Endothelial cell of umbilical vein (primary cell): Measurements from ENCODE around the gene ELMOD3. TPM values are rescaled to one million over a fixed set of nuclear protein-coding genes. Genes with fewer than 3 reads are reported as not detected.

Experiments
- BruUV-seq: library from RNA; stranded (reverse); fragments of 400-500 nt; replicated peaks from 2 replicates; lab custom pipeline; 2021; lab: Mats Ljungman, UMichigan
- CTCF ChIA-PET: fragments of 300-600, 350-600 bp; sonication (Branson Sonifier 250); formaldehyde crosslinking; loops from one replicate; lab custom pipeline; 2021; ENCODE audit warnings: antibody characterized with exemption, inconsistent platforms; lab: Charles Lee
- POLR2A ChIA-PET: fragments of 300-600, 350-600 bp; sonication (Branson Sonifier 250); formaldehyde crosslinking; loops from one replicate; lab custom pipeline; 2021; ENCODE audit warnings: antibody characterized with exemption, inconsistent platforms; lab: Charles Lee
- DNase-seq: peaks from one replicate; pipeline ENCODE4 v3.0.0-alpha.2; 2011; ENCODE audit warnings: low read depth, low spot score
- FAIRE-seq: peaks from 2 replicates; lab custom pipeline; 2011; peaks lifted over from hg19 to GRCh38; lab: Jason Lieb, UNC
- H2AFZ ChIP-seq: 2 replicates; pipeline ENCODE4 v1.6.0; 2012; ENCODE audit warnings: low read depth, low read length, control low read depth, inconsistent platforms
- H3K27ac ChIP-seq: 2 replicates; pipeline ENCODE4 v1.5.1; 2011; ENCODE audit warnings: low read depth, mild to moderate bottlenecking, control low read depth, low read length, moderate library complexity; ENCODE audit not compliant: insufficient read depth
- H3K27me3 ChIP-seq, 2 experiments: 2 replicates each; pipeline versions ENCODE4 v1.6.0 to v1.6.1; 2011; ENCODE audit warnings: low read length in 2 of 2, mixed read lengths in 1 of 2; ENCODE audit not compliant: control insufficient read depth in 2 of 2, insufficient read depth in 2 of 2
- H3K36me3 ChIP-seq, 2 experiments: 2 replicates in 1 of 2; 3 replicates in 1 of 2; pipeline ENCODE4 v1.5.1; 2011; ENCODE audit warnings: low read length in 2 of 2, mild to moderate bottlenecking in 1 of 2, moderate library complexity in 1 of 2; ENCODE audit not compliant: control insufficient read depth in 2 of 2, insufficient read depth in 2 of 2; ENCODE audit errors: extremely low read depth in 1 of 2
- H3K4me1 ChIP-seq: 3 replicates; pipeline ENCODE4 v1.5.1; 2011; ENCODE audit warnings: mild to moderate bottlenecking, low read length; ENCODE audit not compliant: control insufficient read depth, insufficient read depth; ENCODE audit errors: extremely low read depth
- H3K4me2 ChIP-seq: 2 replicates; pipeline ENCODE4 v1.6.1; 2011; ENCODE audit warnings: low read length, control low read depth, mixed read lengths; ENCODE audit not compliant: insufficient read depth
- H3K4me3 ChIP-seq, 3 experiments: fragments of 200-600 bp in 1 of 3; sonication (generic), shearing (Covaris generic) in 1 of 3; replicated peaks in 1 of 3; 2 replicates each; pipeline ENCODE4 v1.5.1; 2011 to 2016; ENCODE audit warnings: control low read depth in 3 of 3, low read length in 3 of 3, mild to moderate bottlenecking in 2 of 3, inconsistent platforms in 1 of 3, low read depth in 1 of 3, moderate library complexity in 1 of 3; ENCODE audit not compliant: insufficient read depth in 1 of 3
- H3K79me2 ChIP-seq: 2 replicates; pipeline ENCODE4 v1.6.0; 2012; ENCODE audit warnings: low read length, inconsistent platforms; ENCODE audit not compliant: control insufficient read depth, insufficient read depth
- H3K9ac ChIP-seq: replicated peaks from 2 replicates; pipeline ENCODE3; 2011; ENCODE audit warnings: low read length, control low read depth; ENCODE audit not compliant: insufficient read depth; ENCODE audit errors: extremely low read depth
- H3K9me1 ChIP-seq: replicated peaks from 3 replicates; pipeline ENCODE4 v1.6.0; 2011; ENCODE audit warnings: mild to moderate bottlenecking, low read length; ENCODE audit not compliant: control insufficient read depth, insufficient read depth; ENCODE audit errors: extremely low read depth
- H3K9me3 ChIP-seq: replicated peaks from 2 replicates; pipeline ENCODE4 v1.5.1; 2012; ENCODE audit warnings: low read length, inconsistent platforms; ENCODE audit not compliant: control insufficient read depth, insufficient read depth
- H4K20me1 ChIP-seq: replicated peaks from 2 replicates; pipeline ENCODE3; 2011; ENCODE audit warnings: mild to moderate bottlenecking, low read length; ENCODE audit not compliant: control insufficient read depth, insufficient read depth; ENCODE audit errors: extremely low read depth
- EZH2 ChIP-seq: IDR thresholded peaks from 2 replicates; pipeline ENCODE4 v1.6.1; 2012; ENCODE audit warnings: borderline replicate concordance, low read depth, mild to moderate bottlenecking, moderate library complexity, low read length, inconsistent platforms; ENCODE audit not compliant: severe bottlenecking
- FOS ChIP-seq: IDR thresholded peaks from 2 replicates; pipeline ENCODE4 v1.6.1; 2011; ENCODE audit warnings: mild to moderate bottlenecking, low read length, moderate library complexity, borderline replicate concordance; ENCODE audit not compliant: insufficient read depth
- GATA2 ChIP-seq: IDR thresholded peaks from 2 replicates; pipeline ENCODE4 v1.7.0; 2011; ENCODE audit warnings: low read depth, mild to moderate bottlenecking, moderate library complexity, mixed read lengths, low read length; ENCODE audit not compliant: insufficient read length, insufficient read depth
- JUN ChIP-seq: IDR thresholded peaks from 2 replicates; pipeline ENCODE4 v1.6.1; 2011; ENCODE audit warnings: borderline replicate concordance, low read depth; ENCODE audit not compliant: insufficient read length, insufficient read depth
- MAX ChIP-seq: IDR thresholded peaks from 2 replicates; pipeline ENCODE4 v1.6.1; 2011; ENCODE audit not compliant: insufficient read depth, insufficient read length
- MYC ChIP-seq: IDR thresholded peaks from one replicate; pipeline ENCODE4 v1.6.1; 2011; ENCODE audit warnings: mild to moderate bottlenecking, low read depth, low read length
- POLR2A ChIP-seq: IDR thresholded peaks from 2 replicates; pipeline ENCODE4 v1.6.1; 2012; ENCODE audit warnings: low read depth, mild to moderate bottlenecking, control low read depth, low read length
- POLR2AphosphoS5 ChIP-seq: IDR thresholded peaks from 2 replicates; pipeline ENCODE4 v1.6.1; 2012; ENCODE audit warnings: low read depth, mild to moderate bottlenecking, control low read depth, low read length, moderate library complexity; ENCODE audit not compliant: insufficient read depth
- dilution Hi-C: fragments of 300-500 bp; cut with MboI; formaldehyde crosslinking; loops from one replicate; pipeline ENCODE4 v1.15.0; 2019; ENCODE audit warnings: low sequenced_read_pairs; ENCODE audit not compliant: extremely low pct_ligation_motif_present
- intact Hi-C: fragments of 100-400 bp; cut with micrococcal nuclease; formaldehyde crosslinking; loops from one replicate; pipeline ENCODE4 v1.10.0; 2022
- polyA plus RNA-seq, 4 experiments: library from polyadenylated mRNA; depleted of rRNA in 3 of 4; stranded (reverse) in 3 of 4; unstranded in 1 of 4; fragments of >200 nt; gene quantifications; 2 replicates each; pipeline versions ENCODE4 v1.2.1 to v1.2.3, GENCODE V29; 2011 to 2012; ENCODE audit warnings: missing spikeins in 1 of 4
- total RNA-seq: library from RNA; stranded (reverse); gene quantifications from 2 replicates; pipeline ENCODE4 v1.2.3, GENCODE V29; 2021
- TF ChIP-seq, protein P1 (sequence below), 2 donors: IDR thresholded peaks; 1 replicate in 1 of 2; 2 replicates in 1 of 2; pipeline ENCODE4 v1.5.1; 2011; ENCODE audit warnings: low read length in 2 of 2, mild to moderate bottlenecking in 2 of 2, moderate library complexity in 2 of 2, control low read depth in 1 of 2, inconsistent platforms in 1 of 2, low read depth in 1 of 2; ENCODE audit not compliant: insufficient read depth in 1 of 2; ENCODE audit errors: extremely low read depth in 1 of 2

ELMOD3 gene
- total and polyA plus RNA-seq, 2 donors (not counting 3 experiments of a cell fraction or from before 2014, with no cell fraction given): 12.3 to 22.0 TPM

DNA sequence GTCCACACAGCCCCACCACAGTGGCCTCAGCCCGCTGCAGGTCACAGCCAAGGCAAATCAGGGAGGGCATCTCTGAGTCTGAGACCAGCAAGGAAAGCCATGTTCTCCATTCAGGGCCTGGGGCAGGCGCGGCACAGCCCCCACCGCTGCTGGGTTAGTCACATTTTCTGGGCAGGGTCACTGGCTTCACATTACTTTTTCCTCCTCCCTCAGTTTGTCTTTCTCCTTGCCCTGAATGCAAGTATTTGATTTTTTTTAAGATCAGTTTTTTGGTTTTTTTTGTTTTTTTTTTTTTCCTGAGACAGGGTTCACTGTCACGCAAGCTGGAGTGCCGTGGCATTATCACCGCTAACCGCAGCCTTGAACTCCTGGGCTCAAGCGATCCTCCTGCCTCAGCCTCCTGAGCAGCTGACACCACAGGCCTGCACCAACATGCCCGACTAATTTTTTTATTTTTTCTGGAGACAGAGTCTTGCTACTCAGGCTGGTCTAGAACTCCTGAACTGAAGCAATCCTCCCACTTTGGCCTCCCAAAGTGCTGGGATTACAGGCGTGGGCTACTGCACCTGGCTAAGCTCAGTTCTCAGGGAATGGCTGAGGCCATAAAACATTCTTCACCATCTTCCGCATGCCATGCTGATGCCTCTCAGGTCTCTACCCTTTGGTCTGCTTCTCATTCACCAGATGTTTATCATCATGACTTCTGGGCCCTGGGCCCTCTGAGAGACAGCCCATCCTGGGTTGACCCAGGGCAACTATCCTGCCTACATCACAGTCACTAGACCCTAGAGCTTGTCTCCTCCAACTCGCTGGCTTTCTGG, 56.2 kb downstream of the ELMOD3 start:
- H3K79me2 ChIP-seq: no peaks in the 10 kb centered on the region
- intact Hi-C loops (no loop called here), dilution Hi-C loops (no loop called here)
- H3K4me2 ChIP-seq: no peak overlapping the region
- no TSS peak for BruUV-seq
- TF ChIP-seq JUN: no peak
- TF ChIP-seq POLR2A: no peak
- no peak for TF ChIP-seq EZH2
- TF ChIP-seq POLR2AphosphoS5: no peak
- FAIRE-seq (no peak), DNase-seq (no peak)
- H2AFZ ChIP-seq: no peak overlapping the region
- H3K9me3 ChIP-seq: no peaks in the 10 kb centered on the region
- H3K9ac ChIP-seq: no peak overlapping the region
- H4K20me1 ChIP-seq: no peaks in the 10 kb centered on the region
- ChIA-PET CTCF (interaction anchor here (0.6 to 1.3 kb wide), 2 partner anchors 140 to 261 kb away, joined by 3 read pairs; no protein-coding TSS in a partner anchor), POLR2A (no interaction called here)
- no peaks in the 10 kb centered on the region for H3K36me3 ChIP-seq
- no peaks in the 10 kb centered on the region for H3K9me1 ChIP-seq
- no peak overlapping the region for H3K4me3 ChIP-seq
- no peak overlapping the region for H3K27ac ChIP-seq
- H3K27me3 ChIP-seq: no peaks in the 10 kb centered on the region
- H3K4me1 ChIP-seq: peaks cover 9% of the 10 kb centered on the region

DNA sequence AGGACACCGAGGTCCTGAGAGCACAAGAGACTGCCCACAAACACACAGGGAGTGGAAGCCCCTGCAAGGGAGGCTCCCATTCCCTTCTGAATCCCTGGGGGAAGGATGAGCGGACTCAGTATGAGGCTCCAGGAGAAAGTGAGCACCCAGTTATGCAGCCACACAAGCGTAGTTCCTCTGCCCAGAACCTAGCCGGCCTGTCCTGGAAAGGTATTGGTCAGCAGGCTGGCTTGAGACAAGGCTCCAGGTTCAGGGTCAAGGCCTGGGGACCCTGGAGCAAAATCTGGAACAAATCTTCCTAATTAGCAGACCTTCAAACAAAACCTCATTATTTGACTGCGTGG, 56.8 kb downstream of the ELMOD3 start:
- Histone ChIP-seq H3K9me3 (no peaks in the 10 kb centered on the region), H3K27ac (no peak overlapping the region), H3K9ac (no peak overlapping the region), H3K27me3 (no peaks in the 10 kb centered on the region), H3K4me3 (no peak overlapping the region), H2AFZ (no peak overlapping the region), H3K79me2 (no peaks in the 10 kb centered on the region), H3K9me1 (no peaks in the 10 kb centered on the region), H4K20me1 (no peaks in the 10 kb centered on the region), H3K36me3 (no peaks in the 10 kb centered on the region), H3K4me2 (no peak overlapping the region), H3K4me1 (peaks cover 9% of the 10 kb centered on the region)
- ChIA-PET POLR2A (no interaction called here), CTCF (interaction anchor here (1.3 kb wide), 1 partner anchor 139 kb away, joined by 3 read pairs; no protein-coding TSS in a partner anchor)
- DNase-seq (no peak), FAIRE-seq (no peak)
- intact Hi-C loops (no loop called here), dilution Hi-C loops (no loop called here)
- TF ChIP-seq GATA2 (no peak), POLR2A (no peak), MAX (no peak), FOS (no peak), EZH2 (no peak), MYC (no peak), POLR2AphosphoS5 (no peak), JUN (no peak)
- TF ChIP-seq, protein P1, sequence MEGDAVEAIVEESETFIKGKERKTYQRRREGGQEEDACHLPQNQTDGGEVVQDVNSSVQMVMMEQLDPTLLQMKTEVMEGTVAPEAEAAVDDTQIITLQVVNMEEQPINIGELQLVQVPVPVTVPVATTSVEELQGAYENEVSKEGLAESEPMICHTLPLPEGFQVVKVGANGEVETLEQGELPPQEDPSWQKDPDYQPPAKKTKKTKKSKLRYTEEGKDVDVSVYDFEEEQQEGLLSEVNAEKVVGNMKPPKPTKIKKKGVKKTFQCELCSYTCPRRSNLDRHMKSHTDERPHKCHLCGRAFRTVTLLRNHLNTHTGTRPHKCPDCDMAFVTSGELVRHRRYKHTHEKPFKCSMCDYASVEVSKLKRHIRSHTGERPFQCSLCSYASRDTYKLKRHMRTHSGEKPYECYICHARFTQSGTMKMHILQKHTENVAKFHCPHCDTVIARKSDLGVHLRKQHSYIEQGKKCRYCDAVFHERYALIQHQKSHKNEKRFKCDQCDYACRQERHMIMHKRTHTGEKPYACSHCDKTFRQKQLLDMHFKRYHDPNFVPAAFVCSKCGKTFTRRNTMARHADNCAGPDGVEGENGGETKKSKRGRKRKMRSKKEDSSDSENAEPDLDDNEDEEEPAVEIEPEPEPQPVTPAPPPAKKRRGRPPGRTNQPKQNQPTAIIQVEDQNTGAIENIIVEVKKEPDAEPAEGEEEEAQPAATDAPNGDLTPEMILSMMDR (IDR thresholded peaks at IDR 0.05; ENCODE audit: extremely low read depth in 1 of 2, insufficient read depth in 1 of 2, low read depth in 1 of 2, low read length in 2 of 2): no peak
- BruUV-seq: no TSS peak
